HG03066 (cell line): ENCODE results near the gene FOXN3.
"Not testable (repeated sequence)": the region's sequence is repeated elsewhere in the genome, so short reads cannot be mapped to it uniquely, and the experiment has no call there.

Experiments
- ATAC-seq: cut with Tn5 transposase; IDR thresholded peaks from one replicate; pipeline ENCODE4 v1.9.1; 2021; ENCODE audit warnings: low read depth; ENCODE audit not compliant: unreplicated experiment

Gene FOXN3

DNA sequence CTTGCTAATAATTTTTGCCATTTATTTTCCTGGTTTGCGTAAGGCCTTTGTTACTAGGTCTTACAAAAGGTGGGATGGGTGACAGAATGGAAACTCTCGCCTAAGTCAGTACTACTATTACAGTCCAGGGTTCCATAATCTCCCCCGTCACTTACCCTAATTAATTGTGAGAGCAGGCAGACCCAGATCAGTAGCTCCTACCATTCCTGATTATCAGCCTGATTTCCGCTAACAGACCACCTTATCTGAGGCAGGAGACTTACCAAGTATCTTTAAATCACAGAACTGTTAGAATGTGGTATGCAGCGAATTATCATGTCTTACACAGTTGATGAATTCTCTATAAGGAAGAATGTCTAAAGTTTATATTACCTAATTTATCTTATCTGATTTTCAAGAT lies 234.7 kb downstream of the FOXN3 start:
- ATAC-seq: no peak

DNA sequence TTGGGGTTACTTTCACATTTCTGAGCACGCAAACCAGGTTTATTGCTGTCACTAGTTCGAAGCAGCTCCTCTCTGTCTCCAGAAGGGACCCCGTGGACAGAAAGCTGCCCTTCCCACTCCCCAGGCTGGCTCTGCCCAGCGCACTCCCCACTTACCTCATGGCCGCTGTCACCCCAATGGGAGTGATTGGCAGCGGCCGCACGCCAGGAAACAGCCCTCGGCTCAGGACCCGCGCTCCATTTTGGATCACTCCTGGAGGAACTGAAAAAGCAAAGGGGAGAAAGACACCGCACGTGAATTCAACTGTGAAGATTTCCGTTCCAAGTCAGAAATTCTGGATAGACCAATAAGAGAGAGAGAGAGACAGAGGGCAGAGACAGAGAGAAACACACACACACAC lies 236.5 kb downstream of the FOXN3 start:
- ATAC-seq: no peak

GRCh38 chr14:89179891-89180404 lies 237.1 kb downstream of the FOXN3 start:
- no peak for ATAC-seq

GRCh38 chr14:89178800-89179535 lies 238.1 kb downstream of the FOXN3 start:
- no peak for ATAC-seq

DNA sequence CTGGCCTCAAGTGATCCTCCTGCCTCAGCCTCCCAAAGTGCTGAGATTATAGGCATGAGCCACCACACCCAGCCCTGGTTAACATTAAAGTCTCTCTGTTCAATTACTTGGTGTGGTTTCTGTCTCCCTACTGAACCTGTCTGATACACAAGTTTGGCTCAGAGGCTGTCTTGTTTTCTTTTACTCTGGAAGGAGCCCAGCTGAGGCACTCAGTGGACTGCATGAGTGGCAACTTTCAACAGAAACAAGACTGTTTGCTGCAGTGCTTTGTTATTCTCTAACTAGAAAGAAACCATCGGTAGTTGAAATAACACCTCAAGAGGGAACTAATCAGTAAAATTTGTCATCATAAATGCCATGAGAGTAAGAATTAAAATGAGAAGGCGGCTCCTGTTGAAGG lies 238.7 kb downstream of the FOXN3 start:
- no peak for ATAC-seq

DNA sequence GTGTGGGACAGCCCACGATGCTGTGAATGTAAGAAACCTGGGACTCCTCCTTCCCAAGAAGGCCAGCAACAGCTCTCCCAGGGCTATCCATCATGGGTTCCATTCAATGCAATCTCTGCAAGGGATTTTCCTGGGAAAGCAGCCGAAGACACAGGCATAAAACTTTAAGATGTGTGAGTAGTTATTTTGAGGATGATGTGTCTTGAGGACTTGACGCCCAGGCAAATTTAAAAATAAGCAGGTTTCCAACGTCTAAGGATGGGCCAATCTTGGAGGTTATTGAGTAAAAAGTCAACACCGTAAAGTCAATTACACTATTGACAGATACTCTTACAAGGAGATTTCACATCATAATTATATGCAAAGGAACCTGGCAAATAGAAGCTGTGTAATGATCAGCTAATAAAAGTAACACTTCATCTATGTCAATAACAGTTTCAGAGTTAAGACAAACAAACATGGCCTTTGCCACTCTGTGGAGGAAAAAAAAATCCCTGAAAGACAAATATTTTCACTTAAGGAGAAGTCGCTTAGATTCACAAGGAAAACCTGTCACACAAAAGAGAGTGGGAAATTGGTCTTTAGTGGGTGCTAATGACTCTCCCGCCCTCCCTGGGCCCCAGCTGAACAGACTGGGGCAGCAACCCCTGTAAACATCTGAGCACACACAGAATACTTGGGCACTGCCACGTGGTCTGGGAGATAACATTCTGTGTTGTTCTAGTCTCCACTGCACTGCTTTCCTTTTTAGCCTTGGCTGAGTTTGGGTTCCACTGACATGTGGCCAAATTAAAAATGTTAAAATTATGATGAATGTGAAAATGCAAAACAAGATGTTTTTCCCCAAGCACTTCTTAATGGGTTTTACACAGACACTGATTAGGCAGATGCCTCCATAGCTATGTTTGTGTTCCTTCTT lies 240.9 kb downstream of the FOXN3 start:
- no peak for ATAC-seq

- ATAC-seq: no peak
Observed at GRCh38 chr14:89171628-89172027, 245.4 kb downstream of the FOXN3 start.

DNA sequence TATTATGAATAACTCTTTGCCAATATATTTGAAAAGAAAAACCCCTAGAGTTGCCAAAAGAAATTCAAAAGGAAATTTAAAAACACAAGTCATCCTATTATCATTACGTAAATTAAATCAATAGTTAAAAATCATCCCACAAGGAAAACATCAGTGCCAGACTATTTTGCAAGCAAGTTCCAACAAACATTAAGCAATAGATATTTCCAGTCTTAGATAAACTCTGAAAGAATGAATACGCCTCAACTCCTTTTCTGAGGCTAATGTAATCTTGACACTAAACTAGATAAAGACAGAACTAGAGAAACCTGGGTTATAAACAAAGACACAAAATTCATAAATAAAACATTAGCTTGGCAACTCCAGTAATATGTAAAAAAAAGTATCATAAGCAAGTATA lies 245.9 kb downstream of the FOXN3 start:
- ATAC-seq: no peak

GRCh38 chr14:89167705-89168104 lies 249.3 kb downstream of the FOXN3 start:
- no peak for ATAC-seq

DNA sequence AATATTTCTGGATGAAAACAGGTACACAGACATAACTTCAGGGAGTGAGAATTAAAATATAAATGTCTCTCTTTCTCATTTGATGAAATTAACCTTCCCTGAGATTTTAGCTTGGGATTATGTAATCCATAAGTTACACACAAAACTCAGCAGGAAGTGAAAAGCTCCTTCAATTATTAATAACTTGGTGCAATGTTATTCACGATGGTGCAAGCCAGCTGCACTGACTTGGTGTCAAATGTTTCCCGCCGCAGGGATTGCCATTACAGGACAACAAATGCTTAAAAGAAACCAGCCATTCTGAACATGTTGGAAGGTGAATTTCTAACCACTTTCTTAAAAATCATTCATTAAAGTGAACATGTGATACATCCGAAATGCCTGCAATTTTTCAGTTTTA lies 250.4 kb downstream of the FOXN3 start:
- ATAC-seq: no peak

DNA sequence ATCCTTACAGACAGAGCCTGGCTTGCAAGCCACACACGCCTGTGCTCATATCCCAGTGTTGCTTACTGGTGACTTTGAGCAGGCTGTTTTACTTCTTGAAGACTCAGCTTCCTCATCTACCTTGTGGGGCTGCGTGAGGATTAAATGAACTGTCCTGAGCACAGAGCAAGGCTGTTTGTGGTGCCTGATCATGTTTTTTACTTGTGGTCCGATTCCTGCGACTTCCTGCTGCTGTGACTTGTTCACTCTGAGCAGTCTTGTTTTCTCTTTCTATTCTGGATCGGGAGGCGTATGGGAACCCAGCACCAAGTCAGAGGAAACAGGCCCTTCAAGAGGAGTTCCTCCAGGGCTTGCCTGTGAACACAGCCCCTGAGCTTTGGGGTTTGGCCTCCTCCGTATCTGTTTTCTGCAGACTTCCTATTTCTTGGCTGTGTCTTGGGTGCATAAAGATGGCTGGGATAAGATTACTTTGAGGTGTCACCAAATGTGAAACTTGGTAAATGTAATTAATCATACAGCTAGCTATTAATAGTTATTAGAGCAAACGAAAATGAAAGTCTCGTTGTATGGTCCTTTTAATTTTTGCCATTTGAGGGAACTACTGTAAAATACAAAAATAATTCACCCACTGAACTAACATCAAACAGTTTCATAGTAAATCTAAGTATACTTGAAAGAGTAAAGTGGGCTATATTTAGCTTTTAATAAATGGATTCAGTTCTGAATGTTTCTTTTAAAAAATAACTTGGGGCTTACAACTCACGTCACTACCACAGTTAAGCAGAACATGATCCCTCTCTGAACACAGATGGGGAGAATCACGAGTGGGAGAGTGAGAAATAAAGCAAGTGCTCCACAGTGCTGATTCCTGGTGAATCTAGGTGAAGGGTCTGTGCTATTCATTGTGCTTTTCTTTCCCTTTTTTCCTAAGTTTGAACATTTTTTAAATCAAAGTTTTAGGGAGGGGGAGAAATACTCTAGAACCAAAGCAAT lies 251.5 kb downstream of the FOXN3 start:
- ATAC-seq: peak; percentile 62

DNA sequence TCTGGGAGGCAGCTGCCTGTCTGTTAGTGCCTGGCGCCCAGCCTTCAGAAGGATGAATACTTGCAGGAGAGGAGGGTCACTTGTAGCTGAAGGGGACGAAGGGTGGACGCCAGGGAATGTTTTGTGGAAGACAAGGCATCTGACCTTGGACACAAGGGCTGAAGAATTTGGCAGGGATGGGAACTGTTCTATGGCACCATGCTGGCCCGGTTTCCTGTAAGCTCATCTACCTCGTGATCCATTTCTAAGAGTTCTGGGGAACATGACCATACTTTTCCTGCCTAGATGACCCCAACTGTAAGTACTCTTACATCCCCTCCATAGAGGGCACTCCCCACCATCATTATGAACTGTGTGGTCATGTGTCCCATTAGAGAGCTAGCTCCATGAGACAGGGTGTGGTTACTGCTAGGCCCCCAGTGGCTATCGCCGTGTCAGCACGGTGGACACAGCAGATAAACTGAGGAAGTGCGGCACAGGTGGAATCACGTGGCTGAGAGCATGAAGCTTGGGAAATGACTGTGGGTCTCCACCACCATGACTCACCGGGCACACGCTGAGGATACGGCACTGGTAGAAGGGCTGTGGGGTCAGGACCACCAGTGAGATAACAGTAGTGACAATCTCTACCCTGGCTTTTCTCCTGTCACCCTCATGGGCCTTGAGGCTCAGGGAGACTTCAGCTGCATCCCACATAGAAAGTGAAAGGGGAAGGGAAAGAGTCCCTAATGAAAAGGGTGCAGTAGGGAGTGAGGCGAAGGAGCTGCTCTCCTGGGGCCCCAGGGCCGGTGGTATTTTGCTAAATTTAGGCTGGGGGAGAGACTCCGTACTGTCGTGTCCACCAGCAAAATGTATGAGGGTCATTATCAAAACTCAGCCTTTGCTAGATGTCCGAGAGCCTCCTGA lies 252.6 kb downstream of the FOXN3 start:
- ATAC-seq: peak; percentile 21

GRCh38 chr14:89163031-89163636 lies 253.9 kb downstream of the FOXN3 start:
- ATAC-seq: no peak

GRCh38 chr14:89162586-89162985 lies 254.4 kb downstream of the FOXN3 start:
- no peak for ATAC-seq

GRCh38 chr14:89160437-89160836 lies 256.6 kb downstream of the FOXN3 start:
- ATAC-seq: no peak

DNA sequence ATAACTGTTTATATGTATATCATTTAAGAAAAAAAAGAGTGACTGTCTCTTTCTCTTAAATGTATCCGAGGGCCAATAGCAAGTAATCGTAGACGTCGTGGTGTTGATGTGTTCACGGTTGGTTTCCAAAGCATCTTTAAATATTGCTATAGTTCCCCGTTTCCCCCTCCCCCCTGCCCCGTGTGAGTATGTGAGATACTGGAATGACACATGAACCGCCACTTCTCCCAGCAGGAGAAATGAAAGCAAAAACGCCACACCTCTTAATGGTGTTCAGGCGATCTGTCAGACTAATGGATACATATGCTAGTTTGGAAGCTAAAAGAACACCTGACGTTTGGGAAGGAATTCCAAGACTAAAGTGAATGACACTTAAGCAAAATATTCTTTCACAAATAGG lies 258.3 kb downstream of the FOXN3 start:
- ATAC-seq: no peak

DNA sequence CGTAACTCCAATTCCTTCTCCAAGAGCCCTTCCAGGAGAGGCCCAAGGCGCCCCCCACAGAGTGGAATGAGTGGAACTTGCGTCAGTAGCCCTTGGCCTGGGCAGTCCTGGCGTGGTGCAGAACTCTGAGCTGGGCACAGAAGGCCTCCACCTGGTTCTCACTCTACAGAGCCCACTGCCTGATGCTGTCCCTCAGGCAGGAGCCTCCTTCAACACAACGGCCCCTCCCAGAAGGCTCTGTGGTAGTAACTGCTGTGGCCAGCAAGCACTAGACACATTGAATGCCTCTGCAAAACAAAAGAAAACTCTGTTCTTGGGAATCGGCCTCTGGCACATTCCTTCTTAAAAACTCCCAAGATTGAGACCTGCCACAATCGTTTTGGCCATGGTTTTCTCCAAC lies 258.9 kb downstream of the FOXN3 start:
- not testable (repeated sequence) for ATAC-seq

DNA sequence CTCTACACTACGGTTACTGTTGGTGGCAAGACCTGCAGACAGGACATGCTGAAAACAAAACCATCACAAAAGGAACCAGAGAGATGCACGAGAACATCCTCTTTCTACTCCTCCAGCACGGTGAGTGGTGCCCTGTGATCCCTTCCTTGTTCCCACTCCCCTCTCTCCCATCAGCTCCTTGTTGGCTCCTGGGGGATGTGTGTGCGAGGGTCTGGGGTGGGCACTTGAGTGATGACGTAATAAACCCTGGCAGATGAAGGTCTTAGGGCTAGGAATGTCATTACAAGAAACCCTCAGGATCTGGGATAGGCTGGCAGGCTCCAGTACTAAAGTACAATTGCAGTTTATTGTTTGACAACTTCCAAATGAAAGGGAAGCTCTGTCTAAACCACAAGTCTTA lies 261.5 kb downstream of the FOXN3 start:
- no peak for ATAC-seq

GRCh38 chr14:89151693-89152092 lies 265.3 kb downstream of the FOXN3 start:
- ATAC-seq: not testable (repeated sequence)
